HG03520 (cell line): ENCODE results near the gene ADAMTS17.
"Not testable (repeated sequence)": the region's sequence is repeated elsewhere in the genome, so short reads cannot be mapped to it uniquely, and the experiment has no call there.

Experiments
- ATAC-seq: cut with Tn5 transposase; IDR thresholded peaks from one replicate; pipeline ENCODE4 v1.9.1; 2021; ENCODE audit warnings: mild to moderate bottlenecking, moderate library complexity; ENCODE audit not compliant: unreplicated experiment

The ADAMTS17 gene

GRCh38 chr15:99928429-99928981 is 413.3 kb downstream of the ADAMTS17 start:
- ATAC-seq: peak; percentile 81

GRCh38 chr15:99926532-99926931 is 415.2 kb downstream of the ADAMTS17 start:
- ATAC-seq: not testable (repeated sequence)

- ATAC-seq: no peak
Observed at GRCh38 chr15:99925661-99926461, 415.9 kb downstream of the ADAMTS17 start.

GRCh38 chr15:99923711-99924110 is 418.1 kb downstream of the ADAMTS17 start:
- ATAC-seq: no peak
